Ishikawa (cell line): Measurements from ENCODE around the gene PDE4D.

Experiments used
- CEBPB ChIP-seq: IDR thresholded peaks from 2 replicates; pipeline ENCODE4 v1.6.1; 2012
- CREB1 ChIP-seq: IDR thresholded peaks from 2 replicates; pipeline ENCODE4 v1.6.1; 2012; ENCODE audit warnings: low read depth
- EGR1 ChIP-seq: IDR thresholded peaks from 2 replicates; pipeline ENCODE4 v1.6.1; 2012
- EP300 ChIP-seq: IDR thresholded peaks from 2 replicates; pipeline ENCODE4 v1.6.1; 2012; ENCODE audit warnings: borderline replicate concordance
- FOXM1 ChIP-seq: IDR thresholded peaks from 2 replicates; pipeline ENCODE4 v1.6.1; 2012; ENCODE audit warnings: low read depth, borderline replicate concordance
- NFIC ChIP-seq: IDR thresholded peaks from 2 replicates; pipeline ENCODE4 v1.6.1; 2012
- REST ChIP-seq: IDR thresholded peaks from 2 replicates; pipeline ENCODE4 v1.6.1; 2012; ENCODE audit warnings: low read depth, mild to moderate bottlenecking
- TAF1 ChIP-seq: IDR thresholded peaks from 2 replicates; pipeline ENCODE4 v1.6.1; 2012; ENCODE audit warnings: low read depth, mild to moderate bottlenecking
- TEAD4 ChIP-seq: IDR thresholded peaks from 2 replicates; pipeline ENCODE4 v1.6.1; 2012
- YY1 ChIP-seq: IDR thresholded peaks from 2 replicates; pipeline ENCODE4 v1.6.1; 2012; ENCODE audit warnings: low read depth
- TF ChIP-seq, protein P1 (sequence below): IDR thresholded peaks from 2 replicates; pipeline ENCODE4 v1.6.1; 2012
- TF ChIP-seq, protein P2 (sequence below): IDR thresholded peaks from 2 replicates; pipeline ENCODE4 v1.6.1; 2012

DNA sequence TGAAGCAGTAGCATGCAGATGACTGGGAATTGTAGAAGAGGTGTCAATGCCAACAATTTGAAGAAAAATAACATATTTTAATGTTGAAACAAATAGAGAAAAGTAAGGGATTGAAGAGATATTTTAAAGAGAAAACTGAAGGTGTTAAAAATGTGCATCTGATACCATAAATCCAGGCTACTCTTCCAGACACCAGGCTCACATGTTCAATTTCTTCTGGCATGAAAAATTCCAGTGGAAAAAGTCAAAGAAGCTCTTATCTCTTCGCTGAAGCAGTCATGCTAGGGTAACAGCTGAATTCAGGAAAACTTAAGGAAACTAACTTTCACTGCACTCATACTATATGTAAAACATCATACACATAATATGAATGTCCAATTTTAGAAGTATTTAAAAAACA is 335.0 kb downstream of the PDE4D start:
- TF ChIP-seq CEBPB (no peak), EGR1 (no peak), NFIC (no peak), YY1 (no peak), CREB1 (no peak), EP300 (no peak), TAF1 (no peak), REST (no peak), TEAD4 (no peak), FOXM1 (no peak)
- TF ChIP-seq, protein P1, sequence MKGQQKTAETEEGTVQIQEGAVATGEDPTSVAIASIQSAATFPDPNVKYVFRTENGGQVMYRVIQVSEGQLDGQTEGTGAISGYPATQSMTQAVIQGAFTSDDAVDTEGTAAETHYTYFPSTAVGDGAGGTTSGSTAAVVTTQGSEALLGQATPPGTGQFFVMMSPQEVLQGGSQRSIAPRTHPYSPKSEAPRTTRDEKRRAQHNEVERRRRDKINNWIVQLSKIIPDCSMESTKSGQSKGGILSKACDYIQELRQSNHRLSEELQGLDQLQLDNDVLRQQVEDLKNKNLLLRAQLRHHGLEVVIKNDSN = no peak
- TF ChIP-seq, protein P2, sequence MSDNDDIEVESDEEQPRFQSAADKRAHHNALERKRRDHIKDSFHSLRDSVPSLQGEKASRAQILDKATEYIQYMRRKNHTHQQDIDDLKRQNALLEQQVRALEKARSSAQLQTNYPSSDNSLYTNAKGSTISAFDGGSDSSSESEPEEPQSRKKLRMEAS = no peak
